ENCODE data around the gene ZNF30. TPM values are rescaled to one million over a fixed set of nuclear protein-coding genes. Genes with fewer than 3 reads are reported as not detected.
"Not testable (repeated sequence)": the region's sequence is repeated elsewhere in the genome, so short reads cannot be mapped to it uniquely, and the experiment has no call there.

Gene ZNF30
- total RNA-seq, 1 donor from 2014 or later = 3.6 TPM

- H3K27me3 Mint-ChIP-seq = peaks cover 4% of the 10 kb centered on the region
- H3K4me3 Mint-ChIP-seq = peak overlapping the region; percentile 10
Observed at GRCh38 chr19:34985249-34986022, 58.7 kb downstream of the ZNF30 start.

GRCh38 chr19:34988119-34988518 lies 61.4 kb downstream of the ZNF30 start:
- Mint-ChIP-seq H3K36me3 (ENCODE audit: low read depth) (peaks cover 2% of the 10 kb centered on the region), H3K27ac (no peak overlapping the region), H3K9me3 (no peaks in the 10 kb centered on the region), H3K4me3 (no peak overlapping the region), H3K4me1 (peaks cover 30% of the 10 kb centered on the region), H3K27me3 (peaks cover 2% of the 10 kb centered on the region)
- DNase-seq = no peak
- intact Hi-C loops (cut with micrococcal nuclease) = no loop called here

More at GRCh38 chr19:34985249-34986022, 58.7 kb downstream of the ZNF30 start:
- intact Hi-C loops (cut with micrococcal nuclease) = no loop called here
- Mint-ChIP-seq H3K27ac (peak overlapping the region; percentile 67), H3K4me1 (peaks cover 24% of the 10 kb centered on the region), H3K9me3 (no peaks in the 10 kb centered on the region), H3K36me3 (ENCODE audit: low read depth) (no peaks in the 10 kb centered on the region)
- peak; percentile 76 for DNase-seq

GRCh38 chr19:34989298-34989697 lies 62.6 kb downstream of the ZNF30 start:
- H3K36me3 Mint-ChIP-seq (ENCODE audit: low read depth) = peaks cover 2% of the 10 kb centered on the region
- intact Hi-C loops (cut with micrococcal nuclease) = no loop called here
- H3K4me1 Mint-ChIP-seq = peaks cover 30% of the 10 kb centered on the region
- H3K9me3 Mint-ChIP-seq = no peaks in the 10 kb centered on the region
- H3K27me3 Mint-ChIP-seq = peaks cover 2% of the 10 kb centered on the region
- no peak overlapping the region for H3K4me3 Mint-ChIP-seq
- peak overlapping the region; percentile 64 for H3K27ac Mint-ChIP-seq
- no peak for DNase-seq

GRCh38 chr19:34990578-34991192 lies 64.0 kb downstream of the ZNF30 start:
- no peak for DNase-seq
- Mint-ChIP-seq H3K4me3 (peak overlapping the region; percentile 31), H3K27me3 (peaks cover 2% of the 10 kb centered on the region), H3K36me3 (ENCODE audit: low read depth) (peaks cover 2% of the 10 kb centered on the region), H3K9me3 (no peaks in the 10 kb centered on the region), H3K4me1 (peaks cover 24% of the 10 kb centered on the region), H3K27ac (peak overlapping the region; percentile 94)
- intact Hi-C loops (cut with micrococcal nuclease) = loop anchor here (1.0 to 2.0 kb wide), 2 partner anchors 11 to 18 kb away; no protein-coding TSS in a partner anchor

GRCh38 chr19:34991542-34992333 lies 65.0 kb downstream of the ZNF30 start:
- Mint-ChIP-seq H3K27me3 (peaks cover 2% of the 10 kb centered on the region), H3K36me3 (ENCODE audit: low read depth) (peaks cover 2% of the 10 kb centered on the region), H3K4me1 (peaks cover 22% of the 10 kb centered on the region), H3K27ac (peak overlapping the region; percentile 94), H3K4me3 (no peak overlapping the region), H3K9me3 (no peaks in the 10 kb centered on the region)
- DNase-seq = no peak
- intact Hi-C loops (cut with micrococcal nuclease) = loop anchor here (2.0 kb wide), 1 partner anchor 19 kb away; no protein-coding TSS in a partner anchor

GRCh38 chr19:34992582-34992981 lies 65.9 kb downstream of the ZNF30 start:
- H3K4me1 Mint-ChIP-seq = peaks cover 30% of the 10 kb centered on the region
- H3K27me3 Mint-ChIP-seq; H3K27ac Mint-ChIP-seq; H3K4me3 Mint-ChIP-seq; DNase-seq; intact Hi-C loops (cut with micrococcal nuclease); H3K9me3 Mint-ChIP-seq; H3K36me3 Mint-ChIP-seq (ENCODE audit: low read depth): not testable (repeated sequence)

GRCh38 chr19:34994286-34994642 lies 67.6 kb downstream of the ZNF30 start:
- intact Hi-C loops (cut with micrococcal nuclease) = no loop called here
- no peak for DNase-seq
- Mint-ChIP-seq H3K9me3 (no peaks in the 10 kb centered on the region), H3K27ac (no peak overlapping the region), H3K27me3 (peaks cover 2% of the 10 kb centered on the region), H3K4me1 (peaks cover 33% of the 10 kb centered on the region), H3K36me3 (ENCODE audit: low read depth) (peaks cover 2% of the 10 kb centered on the region), H3K4me3 (no peak overlapping the region)

Other genes starting within 250 kb of the ZNF30 start
- gene SCGB2B2, start 249.7 kb upstream of the ZNF30 start, total RNA-seq = 0.24 and 0.40 TPM in 2 replicates
- gene ZNF302, start 249.2 kb upstream of the ZNF30 start, total RNA-seq = 14.4 and 15.2 TPM in 2 replicates
- gene ZNF181, start 192.7 kb upstream of the ZNF30 start, total RNA-seq = 3.9 and 4.4 TPM in 2 replicates
- 2.2 and 2.4 TPM in 2 replicates for gene ZNF599, start 153.7 kb upstream of the ZNF30 start, total RNA-seq
- gene ZNF792, start 37.3 kb downstream of the ZNF30 start, total RNA-seq = 5.0 and 5.8 TPM in 2 replicates
- 160 and 176 TPM in 2 replicates for gene GRAMD1A, start 73.4 kb downstream of the ZNF30 start, total RNA-seq
- gene SCN1B, start 103.6 kb downstream of the ZNF30 start, total RNA-seq = 0.78 and 0.96 TPM in 2 replicates
- 0.09 TPM in 1 of 2 replicates, not detected in the other for gene HPN, start 114.8 kb downstream of the ZNF30 start, total RNA-seq
- not detected in 2 replicates for gene FXYD3, start 188.9 kb downstream of the ZNF30 start, total RNA-seq
- 0.07 and 0.16 TPM in 2 replicates for gene LGI4, start 208.2 kb downstream of the ZNF30 start, total RNA-seq
- 0.79 TPM in 1 of 2 replicates, not detected in the other for gene FXYD1, start 211.9 kb downstream of the ZNF30 start, total RNA-seq
- 0.23 TPM in 1 of 2 replicates, not detected in the other for gene FXYD7, start 216.4 kb downstream of the ZNF30 start, total RNA-seq
- gene FXYD5, start 227.8 kb downstream of the ZNF30 start, total RNA-seq = 273 and 286 TPM in 2 replicates

All from activated CD4-positive, alpha-beta T cell treated with anti-CD3 and anti-CD28 coated beads, Interleukin-2, amount 10 ng/mL, durations not matched to agents 24 days and 14 days (primary cell).